Fibroblast of lung (primary cell): ENCODE results near the gene BBX.

ENCODE experiments used
- CTCF ChIP-seq, 2 donors: IDR thresholded peaks in 1 of 2; conservative IDR thresholded peaks in 1 of 2; 1 replicate in 1 of 2; 2 replicates in 1 of 2; pipeline ENCODE4 v1.5.1; 2011 to 2012; ENCODE audit warnings: low read length in 2 of 2, control low read depth in 1 of 2, inconsistent platforms in 1 of 2, low read depth in 1 of 2, mild to moderate bottlenecking in 1 of 2
- EZH2 ChIP-seq: IDR thresholded peaks from 2 replicates; pipeline ENCODE4 v1.5.1; 2012; ENCODE audit warnings: low read length, control low read depth, mild to moderate bottlenecking; ENCODE audit errors: missing control alignments

GRCh38 chr3:107590786-107591185 lies 68.0 kb downstream of the BBX start:
- TF ChIP-seq CTCF (conservative IDR thresholded peaks at IDR 0.05 in 1 of 2, IDR thresholded peaks at IDR 0.05 in 1 of 2; ENCODE audit: low read depth in 1 of 2, low read length in 2 of 2) (no peak), EZH2 (no peak)
